Nephron progenitor cell (in vitro differentiated cells): ENCODE data around the gene GNG10.

Experiments
- DNase-seq: peaks from one replicate; pipeline ENCODE4 v3.0.0; 2021
- H3K27ac Mint-ChIP-seq: 2 replicates; pipeline ENCODE4 v1.8.0; 2021; ENCODE audit warnings: mild to moderate bottlenecking, moderate library complexity, mixed read lengths
- H3K27me3 Mint-ChIP-seq: 2 replicates; pipeline ENCODE4 v1.8.0; 2021; ENCODE audit warnings: mild to moderate bottlenecking, low read depth, mixed read lengths; ENCODE audit not compliant: poor library complexity
- H3K36me3 Mint-ChIP-seq: 2 replicates; pipeline ENCODE4 v1.8.0; 2021; ENCODE audit warnings: low read depth, mixed read lengths
- H3K4me1 Mint-ChIP-seq: 2 replicates; pipeline ENCODE4 v1.8.0; 2021; ENCODE audit warnings: mixed read lengths
- H3K4me3 Mint-ChIP-seq: 2 replicates; pipeline ENCODE4 v1.8.0; 2021; ENCODE audit warnings: mild to moderate bottlenecking, moderate library complexity, mixed read lengths
- H3K9me3 Mint-ChIP-seq: 2 replicates; pipeline ENCODE4 v1.8.0; 2021; ENCODE audit warnings: mild to moderate bottlenecking, moderate library complexity, mixed read lengths
- TF ChIP-seq, protein P1 (sequence below): fragments of 200-600 bp; sonication (generic); IDR thresholded peaks from 2 replicates; pipeline ENCODE4 v1.5.0; 2021; ENCODE audit warnings: antibody characterized with exemption

GNG10 gene

DNA sequence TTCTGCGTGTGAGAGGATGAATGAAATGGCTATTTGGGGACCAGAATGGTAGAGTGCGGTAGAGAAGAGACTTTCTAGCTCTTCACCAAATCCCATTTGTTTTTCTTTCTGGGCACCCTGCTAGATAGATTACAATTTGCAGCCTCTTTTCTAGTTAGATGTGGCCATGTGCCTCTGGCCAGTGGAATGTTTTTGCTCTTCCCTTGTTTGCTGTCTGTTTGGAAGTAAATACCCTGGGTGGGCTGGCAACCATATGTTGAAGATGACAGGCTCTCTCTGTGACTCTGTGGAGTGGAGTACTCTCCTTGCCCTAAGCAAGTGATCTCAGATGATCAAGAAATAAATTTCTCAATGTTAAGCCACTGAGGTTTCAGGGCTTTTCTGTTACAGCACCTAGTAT lies 12.9 kb downstream of the GNG10 start:
- no peak for DNase-seq
- Mint-ChIP-seq H3K27me3 (peaks cover 7% of the 10 kb centered on the region), H3K4me3 (no peak overlapping the region), H3K9me3 (peaks cover 4% of the 10 kb centered on the region), H3K27ac (peak overlapping the region; percentile 69), H3K36me3 (peaks cover 46% of the 10 kb centered on the region), H3K4me1 (no peaks in the 10 kb centered on the region)
- TF ChIP-seq, protein P1, sequence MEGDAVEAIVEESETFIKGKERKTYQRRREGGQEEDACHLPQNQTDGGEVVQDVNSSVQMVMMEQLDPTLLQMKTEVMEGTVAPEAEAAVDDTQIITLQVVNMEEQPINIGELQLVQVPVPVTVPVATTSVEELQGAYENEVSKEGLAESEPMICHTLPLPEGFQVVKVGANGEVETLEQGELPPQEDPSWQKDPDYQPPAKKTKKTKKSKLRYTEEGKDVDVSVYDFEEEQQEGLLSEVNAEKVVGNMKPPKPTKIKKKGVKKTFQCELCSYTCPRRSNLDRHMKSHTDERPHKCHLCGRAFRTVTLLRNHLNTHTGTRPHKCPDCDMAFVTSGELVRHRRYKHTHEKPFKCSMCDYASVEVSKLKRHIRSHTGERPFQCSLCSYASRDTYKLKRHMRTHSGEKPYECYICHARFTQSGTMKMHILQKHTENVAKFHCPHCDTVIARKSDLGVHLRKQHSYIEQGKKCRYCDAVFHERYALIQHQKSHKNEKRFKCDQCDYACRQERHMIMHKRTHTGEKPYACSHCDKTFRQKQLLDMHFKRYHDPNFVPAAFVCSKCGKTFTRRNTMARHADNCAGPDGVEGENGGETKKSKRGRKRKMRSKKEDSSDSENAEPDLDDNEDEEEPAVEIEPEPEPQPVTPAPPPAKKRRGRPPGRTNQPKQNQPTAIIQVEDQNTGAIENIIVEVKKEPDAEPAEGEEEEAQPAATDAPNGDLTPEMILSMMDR, result no peak

GRCh38 chr9:111676116-111676515 lies 14.7 kb downstream of the GNG10 start:
- peaks cover 13% of the 10 kb centered on the region for H3K9me3 Mint-ChIP-seq
- H3K4me1 Mint-ChIP-seq, result no peaks in the 10 kb centered on the region
- TF ChIP-seq, protein P1, result no peak
- no peak overlapping the region for H3K4me3 Mint-ChIP-seq
- no peak for DNase-seq
- H3K27me3 Mint-ChIP-seq, result peaks cover 4% of the 10 kb centered on the region
- no peak overlapping the region for H3K27ac Mint-ChIP-seq
- peaks cover 54% of the 10 kb centered on the region for H3K36me3 Mint-ChIP-seq

- Mint-ChIP-seq H3K36me3 (peaks cover 49% of the 10 kb centered on the region), H3K4me1 (no peaks in the 10 kb centered on the region), H3K27me3 (no peaks in the 10 kb centered on the region), H3K4me3 (no peak overlapping the region), H3K9me3 (peaks cover 13% of the 10 kb centered on the region), H3K27ac (peak overlapping the region; percentile 65)
- DNase-seq, result no peak
- TF ChIP-seq, protein P1, result no peak
These were observed 16.9 kb downstream of the GNG10 start for GRCh38 chr9:111678293-111678692.

GRCh38 chr9:111679199-111679598 lies 17.8 kb downstream of the GNG10 start:
- TF ChIP-seq, protein P1, result no peak
- no peak overlapping the region for H3K27ac Mint-ChIP-seq
- peaks cover 13% of the 10 kb centered on the region for H3K9me3 Mint-ChIP-seq
- DNase-seq, result no peak
- no peaks in the 10 kb centered on the region for H3K4me1 Mint-ChIP-seq
- H3K36me3 Mint-ChIP-seq, result peaks cover 49% of the 10 kb centered on the region
- H3K27me3 Mint-ChIP-seq, result no peaks in the 10 kb centered on the region
- no peak overlapping the region for H3K4me3 Mint-ChIP-seq

DNA sequence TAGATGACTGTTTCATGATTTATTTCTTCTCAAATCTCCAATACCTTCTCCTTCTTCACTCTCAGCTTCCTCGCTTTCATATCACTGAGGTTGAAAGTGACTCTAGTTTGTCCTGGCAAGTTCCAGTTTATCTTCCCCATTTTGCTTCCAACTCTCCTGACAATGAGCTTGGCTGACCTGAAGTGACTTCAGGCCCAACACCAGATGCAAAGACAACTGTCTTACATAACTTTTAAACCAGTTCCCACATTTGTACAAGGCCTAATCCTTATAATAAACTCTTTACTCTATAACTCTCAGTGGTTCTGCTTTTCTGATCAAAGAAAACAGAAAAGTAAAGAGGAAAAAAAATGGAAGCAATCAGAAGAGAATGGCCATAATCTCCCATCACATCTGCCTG lies 22.0 kb downstream of the GNG10 start:
- Mint-ChIP-seq H3K4me3 (no peak overlapping the region), H3K27ac (no peak overlapping the region), H3K9me3 (peaks cover 13% of the 10 kb centered on the region), H3K36me3 (peaks cover 28% of the 10 kb centered on the region), H3K4me1 (no peaks in the 10 kb centered on the region), H3K27me3 (no peaks in the 10 kb centered on the region)
- no peak for DNase-seq
- TF ChIP-seq, protein P1, result no peak

GRCh38 chr9:111691672-111692329 lies 30.4 kb downstream of the GNG10 start:
- H3K4me3 Mint-ChIP-seq, result no peak overlapping the region
- no peaks in the 10 kb centered on the region for H3K4me1 Mint-ChIP-seq
- H3K9me3 Mint-ChIP-seq, result no peaks in the 10 kb centered on the region
- no peak for DNase-seq
- TF ChIP-seq, protein P1, result peak; percentile 17
- no peak overlapping the region for H3K27ac Mint-ChIP-seq
- no peaks in the 10 kb centered on the region for H3K27me3 Mint-ChIP-seq
- no peaks in the 10 kb centered on the region for H3K36me3 Mint-ChIP-seq
